GM23338 (cell line): ENCODE measurements around the gene COL6A1.

Source experiments
- CREB1 ChIP-seq: fragments of 250-450 bp; sonication (Bioruptor Pico); IDR thresholded peaks from 2 replicates; pipeline ENCODE4 v1.5.0; 2020; ENCODE audit warnings: low read depth, mild to moderate bottlenecking, moderate library complexity
- EZH2 ChIP-seq: fragments of 200-600 bp; sonication (generic); IDR thresholded peaks from one replicate; pipeline ENCODE4 v1.8.0; 2017; ENCODE audit warnings: antibody characterized with exemption, mild to moderate bottlenecking, low read depth; ENCODE audit not compliant: unreplicated experiment
- EZH2phosphoT487 ChIP-seq: fragments of 200-600 bp; sonication (generic); IDR thresholded peaks from one replicate; pipeline ENCODE4 v1.8.1; 2018; ENCODE audit warnings: antibody characterized with exemption; ENCODE audit not compliant: unreplicated experiment
- JUNB ChIP-seq: IDR thresholded peaks from one replicate; pipeline ENCODE4 v1.6.1; 2016; ENCODE audit warnings: antibody characterized with exemption; ENCODE audit not compliant: unreplicated experiment
- NANOG ChIP-seq: IDR thresholded peaks from 2 replicates; pipeline ENCODE4 v1.6.1; 2016; ENCODE audit warnings: antibody characterized with exemption, borderline replicate concordance
- POLR2AphosphoS5 ChIP-seq: IDR thresholded peaks from 2 replicates; pipeline ENCODE4 v1.6.1; 2016; ENCODE audit warnings: antibody characterized with exemption, low read depth
- ZNF114 ChIP-seq: fragments of 250-450 bp; sonication (Bioruptor Pico); IDR thresholded peaks from 2 replicates; pipeline ENCODE4 v1.5.0; 2020; ENCODE audit warnings: mild to moderate bottlenecking, moderate library complexity
- TF ChIP-seq, protein P1 (sequence below), 2 experiments: fragments of 200-600 bp in 1 of 2; sonication (generic) in 1 of 2; conservative IDR thresholded peaks; 2 replicates each; pipeline versions ENCODE4 v1.5.1 to v1.6.1; 2016 to 2017; ENCODE audit warnings: antibody characterized with exemption in 2 of 2, low read depth in 2 of 2, mild to moderate bottlenecking in 2 of 2, moderate library complexity in 1 of 2
- TF ChIP-seq, protein P2 (sequence below): IDR thresholded peaks from one replicate; pipeline ENCODE4 v1.6.1; 2018; ENCODE audit warnings: antibody characterized with exemption; ENCODE audit not compliant: unreplicated experiment
- TF ChIP-seq, protein P3 (sequence below): IDR thresholded peaks from 2 replicates; pipeline ENCODE4 v1.6.1; 2016; ENCODE audit warnings: antibody characterized with exemption

DNA sequence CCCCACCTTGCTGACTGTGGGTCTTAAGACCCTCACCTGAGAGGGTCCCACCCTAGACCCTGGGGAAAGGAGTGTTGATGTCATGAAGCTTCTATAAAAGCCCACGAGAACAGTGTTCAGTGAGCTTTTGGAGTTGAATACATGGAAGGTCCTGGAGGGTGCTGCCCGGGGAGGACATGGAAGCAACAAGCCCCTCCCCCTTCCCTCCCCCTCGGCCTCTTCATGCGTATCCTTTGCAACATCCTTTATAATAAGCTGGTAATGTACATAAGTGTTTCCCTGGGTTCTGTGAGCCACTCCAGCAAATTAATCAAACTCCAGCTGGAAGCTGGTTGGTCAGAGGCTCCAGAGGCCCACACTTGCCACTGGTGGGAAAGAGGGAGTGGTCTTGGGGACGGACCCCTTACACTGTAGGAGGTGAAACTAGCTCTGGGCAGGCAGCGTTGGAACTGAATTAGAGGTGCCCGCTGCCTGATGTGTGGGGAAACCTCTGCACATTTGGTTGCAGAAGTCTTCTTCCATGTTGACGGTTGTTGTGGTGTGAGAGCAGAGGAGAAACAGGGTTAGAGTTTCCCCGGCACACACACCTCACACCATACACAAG, 14.7 kb upstream of the COL6A1 start:
- TF ChIP-seq, protein P1, sequence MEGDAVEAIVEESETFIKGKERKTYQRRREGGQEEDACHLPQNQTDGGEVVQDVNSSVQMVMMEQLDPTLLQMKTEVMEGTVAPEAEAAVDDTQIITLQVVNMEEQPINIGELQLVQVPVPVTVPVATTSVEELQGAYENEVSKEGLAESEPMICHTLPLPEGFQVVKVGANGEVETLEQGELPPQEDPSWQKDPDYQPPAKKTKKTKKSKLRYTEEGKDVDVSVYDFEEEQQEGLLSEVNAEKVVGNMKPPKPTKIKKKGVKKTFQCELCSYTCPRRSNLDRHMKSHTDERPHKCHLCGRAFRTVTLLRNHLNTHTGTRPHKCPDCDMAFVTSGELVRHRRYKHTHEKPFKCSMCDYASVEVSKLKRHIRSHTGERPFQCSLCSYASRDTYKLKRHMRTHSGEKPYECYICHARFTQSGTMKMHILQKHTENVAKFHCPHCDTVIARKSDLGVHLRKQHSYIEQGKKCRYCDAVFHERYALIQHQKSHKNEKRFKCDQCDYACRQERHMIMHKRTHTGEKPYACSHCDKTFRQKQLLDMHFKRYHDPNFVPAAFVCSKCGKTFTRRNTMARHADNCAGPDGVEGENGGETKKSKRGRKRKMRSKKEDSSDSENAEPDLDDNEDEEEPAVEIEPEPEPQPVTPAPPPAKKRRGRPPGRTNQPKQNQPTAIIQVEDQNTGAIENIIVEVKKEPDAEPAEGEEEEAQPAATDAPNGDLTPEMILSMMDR (conservative IDR thresholded peaks at IDR 0.05; ENCODE audit: low read depth in 2 of 2) = no peak
- TF ChIP-seq, protein P2, sequence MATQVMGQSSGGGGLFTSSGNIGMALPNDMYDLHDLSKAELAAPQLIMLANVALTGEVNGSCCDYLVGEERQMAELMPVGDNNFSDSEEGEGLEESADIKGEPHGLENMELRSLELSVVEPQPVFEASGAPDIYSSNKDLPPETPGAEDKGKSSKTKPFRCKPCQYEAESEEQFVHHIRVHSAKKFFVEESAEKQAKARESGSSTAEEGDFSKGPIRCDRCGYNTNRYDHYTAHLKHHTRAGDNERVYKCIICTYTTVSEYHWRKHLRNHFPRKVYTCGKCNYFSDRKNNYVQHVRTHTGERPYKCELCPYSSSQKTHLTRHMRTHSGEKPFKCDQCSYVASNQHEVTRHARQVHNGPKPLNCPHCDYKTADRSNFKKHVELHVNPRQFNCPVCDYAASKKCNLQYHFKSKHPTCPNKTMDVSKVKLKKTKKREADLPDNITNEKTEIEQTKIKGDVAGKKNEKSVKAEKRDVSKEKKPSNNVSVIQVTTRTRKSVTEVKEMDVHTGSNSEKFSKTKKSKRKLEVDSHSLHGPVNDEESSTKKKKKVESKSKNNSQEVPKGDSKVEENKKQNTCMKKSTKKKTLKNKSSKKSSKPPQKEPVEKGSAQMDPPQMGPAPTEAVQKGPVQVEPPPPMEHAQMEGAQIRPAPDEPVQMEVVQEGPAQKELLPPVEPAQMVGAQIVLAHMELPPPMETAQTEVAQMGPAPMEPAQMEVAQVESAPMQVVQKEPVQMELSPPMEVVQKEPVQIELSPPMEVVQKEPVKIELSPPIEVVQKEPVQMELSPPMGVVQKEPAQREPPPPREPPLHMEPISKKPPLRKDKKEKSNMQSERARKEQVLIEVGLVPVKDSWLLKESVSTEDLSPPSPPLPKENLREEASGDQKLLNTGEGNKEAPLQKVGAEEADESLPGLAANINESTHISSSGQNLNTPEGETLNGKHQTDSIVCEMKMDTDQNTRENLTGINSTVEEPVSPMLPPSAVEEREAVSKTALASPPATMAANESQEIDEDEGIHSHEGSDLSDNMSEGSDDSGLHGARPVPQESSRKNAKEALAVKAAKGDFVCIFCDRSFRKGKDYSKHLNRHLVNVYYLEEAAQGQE = no peak
- no peak for TF ChIP-seq EZH2
- TF ChIP-seq POLR2AphosphoS5 = no peak
- no peak for TF ChIP-seq EZH2phosphoT487
- TF ChIP-seq CREB1 (CRISPR knock-in tag) = no peak
- TF ChIP-seq, protein P3, sequence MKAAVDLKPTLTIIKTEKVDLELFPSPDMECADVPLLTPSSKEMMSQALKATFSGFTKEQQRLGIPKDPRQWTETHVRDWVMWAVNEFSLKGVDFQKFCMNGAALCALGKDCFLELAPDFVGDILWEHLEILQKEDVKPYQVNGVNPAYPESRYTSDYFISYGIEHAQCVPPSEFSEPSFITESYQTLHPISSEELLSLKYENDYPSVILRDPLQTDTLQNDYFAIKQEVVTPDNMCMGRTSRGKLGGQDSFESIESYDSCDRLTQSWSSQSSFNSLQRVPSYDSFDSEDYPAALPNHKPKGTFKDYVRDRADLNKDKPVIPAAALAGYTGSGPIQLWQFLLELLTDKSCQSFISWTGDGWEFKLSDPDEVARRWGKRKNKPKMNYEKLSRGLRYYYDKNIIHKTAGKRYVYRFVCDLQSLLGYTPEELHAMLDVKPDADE = no peak
- TF ChIP-seq NANOG = no peak
- TF ChIP-seq ZNF114 = no peak
- no peak for TF ChIP-seq JUNB
